Gastroesophageal sphincter (tissue), 3 donors: ENCODE data around the gene PSMD14.

Source experiments
- CTCF ChIP-seq, 4 experiments: fragments of 200-600 bp in 2 of 4; fragments of 450-650 bp in 2 of 4; sonication (generic) in 1 of 4; IDR thresholded peaks; one replicate each; pipeline ENCODE4 v1.5.1; 2017 to 2019; ENCODE audit warnings: antibody characterized with exemption in 4 of 4, mild to moderate bottlenecking in 2 of 4, moderate library complexity in 2 of 4
- EP300 ChIP-seq: sonication (generic); formaldehyde crosslinking; IDR thresholded peaks from one replicate; pipeline ENCODE4 v1.6.1; 2017; ENCODE audit warnings: antibody characterized with exemption, mild to moderate bottlenecking
- POLR2A ChIP-seq, 2 donors: fragments of 450-650 bp; IDR thresholded peaks; one replicate each; pipeline ENCODE4 v1.6.1; 2017; ENCODE audit warnings: antibody characterized with exemption in 2 of 2, mild to moderate bottlenecking in 2 of 2, moderate library complexity in 1 of 2
- POLR2AphosphoS5 ChIP-seq: sonication (generic); formaldehyde crosslinking; IDR thresholded peaks from one replicate; pipeline ENCODE4 v1.6.1; 2017; ENCODE audit warnings: antibody characterized with exemption

- TF ChIP-seq POLR2A (IDR thresholded peaks at IDR 0.05) (no peak), CTCF (IDR thresholded peaks at IDR 0.05) (no peak), POLR2AphosphoS5 (no peak), EP300 (no peak)
These were observed 91.9 kb downstream of the PSMD14 start for GRCh38 chr2:161400076-161400475.
